HCT116 (cell line): ENCODE data around the gene TIMM44. TPM values are rescaled to one million over a fixed set of nuclear protein-coding genes. Genes with fewer than 3 reads are reported as not detected.

Experiments
- ATAC-seq: fragments of 200-7000 bp; cut with Tn5 transposase; 2 replicates; pipeline ENCODE4 v1.9.1; 2020; ENCODE audit warnings: mild to moderate bottlenecking, moderate library complexity
- BruUV-seq: library from RNA; stranded (reverse); fragments of 400-500 nt; replicated peaks from 2 replicates; lab custom pipeline; 2021; lab: Mats Ljungman, UMichigan
- CTCF ChIA-PET: fragments of 300-600 bp; sonication (Branson Sonifier 250); formaldehyde crosslinking; loops from one replicate; lab custom pipeline; 2021; ENCODE audit warnings: antibody characterized with exemption; lab: Charles Lee
- POLR2A ChIA-PET: fragments of 300-600, 350-600 bp; sonication (Branson Sonifier 250); formaldehyde crosslinking; loops from one replicate; lab custom pipeline; 2021; ENCODE audit warnings: antibody characterized with exemption; lab: Charles Lee
- RAD21 ChIA-PET, 2 experiments: fragments of 300-600 bp; sonication (Branson Sonifier 250); formaldehyde crosslinking; loops; one replicate each; lab custom pipeline; 2023; ENCODE audit warnings: low total read pairs in 2 of 2; ENCODE audit not compliant: uncharacterized antibody in 2 of 2, unreplicated experiment in 2 of 2, low non-redundant PET in 1 of 2; lab: Charles Lee
- DNase-seq: peaks from one replicate; pipeline ENCODE4 v3.0.0-alpha.2; 2010; ENCODE audit warnings: low read depth, low spot score
- H2AFZ ChIP-seq: fragments of 200-600 bp; shearing (Covaris generic), sonication (generic); 2 replicates; pipeline ENCODE4 v1.6.1; 2017; ENCODE audit warnings: low read depth, mixed run types, mixed read lengths, antibody characterized with exemption, low read length; ENCODE audit not compliant: poor library complexity, severe bottlenecking
- H3K27ac ChIP-seq: 2 replicates; pipeline ENCODE4 v1.5.1; 2012; ENCODE audit warnings: low read depth, low read length
- H3K27me3 ChIP-seq: fragments of 200-600 bp; sonication (generic); 2 replicates; pipeline ENCODE4 v1.6.1; 2016; ENCODE audit warnings: mixed run types, low read length, mixed read lengths; ENCODE audit not compliant: insufficient read depth
- H3K36me3 ChIP-seq, 2 experiments: fragments of 200-500 bp in 1 of 2; fragments of 200-600 bp in 1 of 2; sonication (Bioruptor generic) in 1 of 2; sonication (generic) in 1 of 2; 2 replicates each; pipeline versions ENCODE4 v1.5.1 to v1.6.1; 2014 to 2016; ENCODE audit warnings: low read length in 2 of 2, inconsistent platforms in 1 of 2, mixed read lengths in 1 of 2, mixed run types in 1 of 2; ENCODE audit not compliant: insufficient read depth in 2 of 2, control insufficient read depth in 1 of 2
- H3K4me1 ChIP-seq, 2 experiments: fragments of 200-600 bp in 1 of 2; sonication (generic) in 1 of 2; 2 replicates each; pipeline versions ENCODE4 v1.5.1 to v1.6.1; 2012 to 2017; ENCODE audit warnings: low read length in 2 of 2, inconsistent platforms in 1 of 2, mild to moderate bottlenecking in 1 of 2, mixed read lengths in 1 of 2, mixed run types in 1 of 2, moderate library complexity in 1 of 2; ENCODE audit not compliant: insufficient read depth in 2 of 2, control insufficient read depth in 1 of 2
- H3K4me2 ChIP-seq: fragments of 200-600 bp; sonication (generic); 2 replicates; pipeline ENCODE4 v1.6.1; 2017; ENCODE audit warnings: mixed run types, low read length, mixed read lengths
- H3K4me3 ChIP-seq, 2 experiments: fragments of 200-600 bp in 1 of 2; sonication (generic) in 1 of 2; replicated peaks in 1 of 2; 2 replicates each; pipeline ENCODE4 v1.5.1; 2011 to 2016; ENCODE audit warnings: low read length in 2 of 2, control low read depth in 1 of 2, low read depth in 1 of 2, mild to moderate bottlenecking in 1 of 2, mixed read lengths in 1 of 2, mixed run types in 1 of 2
- H3K79me2 ChIP-seq: fragments of 200-600 bp; sonication (generic); 2 replicates; pipeline ENCODE4 v1.6.1; 2017; ENCODE audit warnings: mild to moderate bottlenecking, mixed run types, low read length, moderate library complexity, mixed read lengths; ENCODE audit not compliant: insufficient read depth
- H3K9ac ChIP-seq: fragments of 200-600 bp; sonication (generic); 2 replicates; pipeline ENCODE4 v1.6.1; 2016; ENCODE audit warnings: low read length, mixed read lengths
- H3K9me2 ChIP-seq: fragments of 200-600 bp; sonication (generic), shearing (Covaris generic); 2 replicates; pipeline ENCODE4 v1.6.1; 2017; ENCODE audit warnings: mixed run types, mild to moderate bottlenecking, moderate library complexity; ENCODE audit not compliant: insufficient read depth
- H3K9me3 ChIP-seq, 2 experiments: fragments of 200-500 bp in 1 of 2; fragments of 200-600 bp in 1 of 2; sonication (Bioruptor generic) in 1 of 2; sonication (generic) in 1 of 2; 2 replicates each; pipeline ENCODE4 v1.6.1; 2014 to 2017; ENCODE audit warnings: low read length in 2 of 2, mixed read lengths in 2 of 2, inconsistent platforms in 1 of 2, low read depth in 1 of 2, mild to moderate bottlenecking in 1 of 2, mixed run types in 1 of 2, moderate library complexity in 1 of 2; ENCODE audit not compliant: control insufficient read depth in 1 of 2, insufficient read depth in 1 of 2
- H4K20me1 ChIP-seq: fragments of 200-600 bp; sonication (generic), shearing (Covaris generic); 2 replicates; pipeline ENCODE4 v1.6.1; 2017; ENCODE audit warnings: mixed run types, mild to moderate bottlenecking, moderate library complexity; ENCODE audit not compliant: insufficient read depth
- ATF3 ChIP-seq: IDR thresholded peaks from 2 replicates; pipeline ENCODE4 v1.6.1; 2012
- CTCF ChIP-seq, 3 experiments: fragments of 200-600 bp in 1 of 3; sonication (generic) in 1 of 3; IDR thresholded peaks in 2 of 3; conservative IDR thresholded peaks in 1 of 3; 2 replicates each; pipeline ENCODE4 v1.5.1; 2012 to 2017; ENCODE audit warnings: low read depth in 2 of 3, low read length in 2 of 3, antibody characterized with exemption in 1 of 3, borderline replicate concordance in 1 of 3, control low read depth in 1 of 3, mild to moderate bottlenecking in 1 of 3, mixed read lengths in 1 of 3, mixed run types in 1 of 3, moderate library complexity in 1 of 3; ENCODE audit not compliant: insufficient read depth in 1 of 3
- ELF1 ChIP-seq: IDR thresholded peaks from 2 replicates; pipeline ENCODE4 v1.6.1; 2012; ENCODE audit warnings: low read depth, borderline replicate concordance
- EZH2 ChIP-seq: fragments of 200-600 bp; sonication (generic); IDR thresholded peaks from 2 replicates; pipeline ENCODE4 v1.6.1; 2017; ENCODE audit warnings: antibody characterized with exemption, mixed run types
- FOSL1 ChIP-seq: IDR thresholded peaks from 2 replicates; pipeline ENCODE4 v1.6.1; 2012; ENCODE audit warnings: low read depth
- JUND ChIP-seq: IDR thresholded peaks from 2 replicates; pipeline ENCODE4 v1.6.1; 2012
- POLR2A ChIP-seq: IDR thresholded peaks from 2 replicates; pipeline ENCODE4 v1.7.0; 2011; ENCODE audit warnings: borderline replicate concordance; ENCODE audit not compliant: insufficient read depth, insufficient read length; ENCODE audit errors: extremely low read depth
- POLR2AphosphoS5 ChIP-seq: IDR thresholded peaks from 2 replicates; pipeline ENCODE4 v1.6.1; 2011; ENCODE audit warnings: mild to moderate bottlenecking, low read depth, low read length, moderate library complexity
- RAD21 ChIP-seq: IDR thresholded peaks from 2 replicates; pipeline ENCODE4 v1.6.1; 2012; ENCODE audit warnings: low read depth, mild to moderate bottlenecking
- SIN3A ChIP-seq: IDR thresholded peaks from 2 replicates; pipeline ENCODE4 v1.6.1; 2012; ENCODE audit warnings: low read depth
- SP1 ChIP-seq: IDR thresholded peaks from 2 replicates; pipeline ENCODE4 v1.6.1; 2012; ENCODE audit warnings: low read depth
- SRF ChIP-seq: IDR thresholded peaks from 2 replicates; pipeline ENCODE4 v1.6.1; 2012; ENCODE audit warnings: low read depth
- TCF7L2 ChIP-seq: IDR thresholded peaks from 2 replicates; pipeline ENCODE4 v1.7.0; 2011; ENCODE audit warnings: borderline replicate concordance, inconsistent platforms; ENCODE audit not compliant: insufficient read depth, insufficient read length; ENCODE audit errors: extremely low read depth
- ZBTB33 ChIP-seq: IDR thresholded peaks from 2 replicates; pipeline ENCODE4 v1.6.1; 2011; ENCODE audit warnings: mild to moderate bottlenecking, low read length, moderate library complexity; ENCODE audit not compliant: insufficient replicate concordance; ENCODE audit errors: extremely low read depth
- ZFX ChIP-seq: fragments of 450-650 bp; IDR thresholded peaks from 2 replicates; pipeline ENCODE4 v1.6.1; 2017
- intact Hi-C: fragments of 100-400 bp; cut with micrococcal nuclease; formaldehyde crosslinking; loops from 2 replicates; pipeline ENCODE4 v1.10.0; 2022
- total RNA-seq: library from RNA; stranded (reverse); gene quantifications from one replicate; pipeline ENCODE4 v1.2.1, GENCODE V29; 2021; ENCODE audit not compliant: unreplicated experiment

Gene TIMM44
- total RNA-seq, 1 experiment from 2014 or later: 136 TPM

- Histone ChIP-seq H3K79me2 (peaks cover 15% of the 10 kb centered on the region), H3K4me1 (peaks cover 5 to 25% of the 10 kb centered on the region in 2 experiments; a peak in 3 of 4 replicates), H3K4me2 (no peak overlapping the region), H3K27ac (no peak overlapping the region), H4K20me1 (no peaks in the 10 kb centered on the region), H2AFZ (no peak overlapping the region), H3K9me3 (no peaks in the 10 kb centered on the region)
- DNase-seq (no peak), ATAC-seq (no peak)
- no TSS peak for BruUV-seq
- ChIA-PET POLR2A (no interaction called here), RAD21 (no interaction called here)
- TF ChIP-seq FOSL1: no peak
- no peak for TF ChIP-seq ZFX
- TF ChIP-seq POLR2AphosphoS5: no peak
- TF ChIP-seq JUND: no peak
- TF ChIP-seq SP1: no peak
- TF ChIP-seq EZH2: no peak
- TF ChIP-seq, all 23 proteins: peak for 0
- CTCF ChIA-PET: interaction anchor here (1.0 kb wide), 1 partner anchor 9 kb away, joined by 4 read pairs; the partner anchor contains the start of gene MAP2K7
- Histone ChIP-seq H3K9ac (no peak overlapping the region), H3K36me3 (peaks cover 5 to 6% of the 10 kb centered on the region in 2 experiments; a peak in 3 of 4 replicates), H3K4me3 (no peak overlapping the region), H3K9me2 (no peaks in the 10 kb centered on the region), H3K27me3 (no peaks in the 10 kb centered on the region)
- intact Hi-C loops: no loop called here
These were observed 30.5 kb downstream of the TIMM44 start for GRCh38 chr19:7912697-7913564.

- no peaks in the 10 kb centered on the region for H3K9me2 ChIP-seq
- ChIA-PET POLR2A (no interaction called here), RAD21 (no interaction called here), CTCF (interaction anchor here (1.3 kb wide), 1 partner anchor 8 kb away, joined by 5 read pairs; the partner anchor contains the start of gene SNAPC2)
- no peak overlapping the region for H3K4me3 ChIP-seq
- peaks cover 5 to 6% of the 10 kb centered on the region in 2 experiments; a peak in 3 of 4 replicates for H3K36me3 ChIP-seq
- intact Hi-C loops: no loop called here
- H3K79me2 ChIP-seq: peaks cover 22% of the 10 kb centered on the region
- no peak for ATAC-seq
- DNase-seq: no peak
- no peak overlapping the region for H3K9ac ChIP-seq
- peaks cover 5 to 23% of the 10 kb centered on the region in 2 experiments; a peak in 3 of 4 replicates for H3K4me1 ChIP-seq
- no TSS peak for BruUV-seq
- H2AFZ ChIP-seq: no peak overlapping the region
- H4K20me1 ChIP-seq: no peaks in the 10 kb centered on the region
- H3K27ac ChIP-seq: no peak overlapping the region
- no peaks in the 10 kb centered on the region for H3K27me3 ChIP-seq
- H3K9me3 ChIP-seq: no peaks in the 10 kb centered on the region
- H3K4me2 ChIP-seq: no peak overlapping the region
- TF ChIP-seq RAD21: no peak
- no peak for TF ChIP-seq ELF1
- no peak for TF ChIP-seq ATF3
- no peak for TF ChIP-seq SRF
- TF ChIP-seq EZH2: no peak
- no peak for TF ChIP-seq POLR2A
- TF ChIP-seq TCF7L2: no peak
- no peak for TF ChIP-seq CTCF (IDR thresholded peaks at IDR 0.05 in 2 of 3, conservative IDR thresholded peaks at IDR 0.05 in 1 of 3; ENCODE audit: borderline replicate concordance in 1 of 3, insufficient read depth in 1 of 3, low read depth in 2 of 3, low read length in 2 of 3)
- TF ChIP-seq ZBTB33: no peak
- TF ChIP-seq FOSL1: no peak
- no peak for TF ChIP-seq JUND
- TF ChIP-seq SP1: no peak
- no peak for TF ChIP-seq SIN3A
These were observed 31.2 kb downstream of the TIMM44 start for GRCh38 chr19:7912144-7912696.
